GM23338 (cell line): ENCODE measurements around the gene GCAT. TPM values are rescaled to one million over a fixed set of nuclear protein-coding genes. Genes with fewer than 3 reads are reported as not detected.

ENCODE experiments used
- ATAC-seq: fragments of 200-7000 bp; cut with Tn5 transposase; 3 replicates; pipeline ENCODE4 v1.9.1; 2020
- DNase-seq: peaks from one replicate; pipeline ENCODE4 v3.0.0-alpha.2; 2015; ENCODE audit warnings: low spot score
- H2AFZ ChIP-seq: fragments of 200-600 bp; sonication (generic); 2 replicates; pipeline ENCODE4 v1.8.0; 2016; ENCODE audit warnings: antibody characterized with exemption, mild to moderate bottlenecking, moderate library complexity
- H3F3A ChIP-seq: fragments of 200-600 bp; sonication (generic); replicated peaks from 2 replicates; pipeline ENCODE4 v1.8.0; 2017; ENCODE audit warnings: antibody characterized with exemption, mixed run types, low read depth
- H3K27ac ChIP-seq: fragments of 200-600 bp; sonication (generic); 2 replicates; pipeline ENCODE4 v1.6.1; 2016; ENCODE audit warnings: low read depth
- H3K27me3 ChIP-seq: fragments of 200-600 bp; sonication (generic); 2 replicates; pipeline ENCODE4 v1.8.0; 2016; ENCODE audit warnings: mild to moderate bottlenecking, mixed run types, moderate library complexity; ENCODE audit not compliant: insufficient read depth
- H3K36me3 ChIP-seq: fragments of 200-600 bp; sonication (generic); 2 replicates; pipeline ENCODE4 v1.8.0; 2016; ENCODE audit warnings: mild to moderate bottlenecking; ENCODE audit not compliant: insufficient read depth
- H3K4me1 ChIP-seq: fragments of 200-600 bp; sonication (generic); 2 replicates; pipeline ENCODE4 v1.8.0; 2016; ENCODE audit warnings: mild to moderate bottlenecking, moderate library complexity; ENCODE audit not compliant: insufficient read depth
- H3K4me2 ChIP-seq: fragments of 200-600 bp; sonication (generic); 2 replicates; pipeline ENCODE4 v1.7.1; 2017; ENCODE audit warnings: mixed run types
- H3K4me3 ChIP-seq: fragments of 200-600 bp; sonication (generic); 2 replicates; pipeline ENCODE4 v1.6.1; 2016; ENCODE audit warnings: mixed run types
- H3K79me2 ChIP-seq: fragments of 200-600 bp; sonication (generic); replicated peaks from 2 replicates; pipeline ENCODE4 v1.8.0; 2017; ENCODE audit warnings: mild to moderate bottlenecking; ENCODE audit not compliant: insufficient read depth
- H3K9me2 ChIP-seq: fragments of 200-600 bp; sonication (generic); 2 replicates; pipeline ENCODE4 v1.8.0; 2017; ENCODE audit not compliant: insufficient read depth
- H4K20me1 ChIP-seq: fragments of 200-600 bp; sonication (generic); replicated peaks from 2 replicates; pipeline ENCODE4 v1.8.0; 2017; ENCODE audit warnings: mild to moderate bottlenecking; ENCODE audit not compliant: insufficient read depth
- H3K27ac Mint-ChIP-seq: 2 replicates; pipeline ENCODE4 v1.8.0; 2020; ENCODE audit warnings: inconsistent platforms, mild to moderate bottlenecking, moderate library complexity, mixed read lengths
- H3K27me3 Mint-ChIP-seq: 3 replicates; pipeline ENCODE4 v1.8.0; 2022; ENCODE audit warnings: low read depth, mild to moderate bottlenecking, moderate library complexity, mixed read lengths, inconsistent platforms; ENCODE audit not compliant: insufficient read depth, poor library complexity
- H3K36me3 Mint-ChIP-seq: 3 replicates; pipeline ENCODE4 v1.8.0; 2021; ENCODE audit warnings: low read depth, mild to moderate bottlenecking, inconsistent platforms, moderate library complexity, mixed read lengths
- H3K4me1 Mint-ChIP-seq: 3 replicates; pipeline ENCODE4 v1.8.0; 2020; ENCODE audit warnings: mild to moderate bottlenecking, inconsistent platforms, mixed read lengths
- H3K4me3 Mint-ChIP-seq: 3 replicates; pipeline ENCODE4 v1.8.0; 2021; ENCODE audit warnings: moderate library complexity, mild to moderate bottlenecking, inconsistent platforms, mixed read lengths
- H3K9me3 Mint-ChIP-seq: 3 replicates; pipeline ENCODE4 v1.8.0; 2020; ENCODE audit warnings: moderate library complexity, mild to moderate bottlenecking, inconsistent platforms, mixed read lengths
- POLR2AphosphoS5 ChIP-seq: IDR thresholded peaks from 2 replicates; pipeline ENCODE4 v1.6.1; 2016; ENCODE audit warnings: antibody characterized with exemption, low read depth
- STAT1 ChIP-seq: IDR thresholded peaks from one replicate; pipeline ENCODE4 v1.6.1; 2016; ENCODE audit warnings: antibody characterized with exemption; ENCODE audit not compliant: unreplicated experiment
- ZNF114 ChIP-seq: fragments of 250-450 bp; sonication (Bioruptor Pico); IDR thresholded peaks from 2 replicates; pipeline ENCODE4 v1.5.0; 2020; ENCODE audit warnings: mild to moderate bottlenecking, moderate library complexity
- polyA plus RNA-seq: library from polyadenylated mRNA; unstranded; fragments of >200 nt; fragmentation: Nextera tagmentation; extraction: Ambion mirVana; gene quantifications from 2 replicates; pipeline ENCODE4 v1.2.1, GENCODE V29; 2016
- total RNA-seq: library from RNA; depleted of rRNA; stranded (reverse); fragments of >200 nt; shearing (Covaris generic); gene quantifications from 2 replicates; pipeline ENCODE4 v1.2.3, GENCODE V29; 2014
- TF ChIP-seq, protein P1 (sequence below): IDR thresholded peaks from 2 replicates; pipeline ENCODE4 v1.6.1; 2016; ENCODE audit warnings: antibody characterized with exemption
- TF ChIP-seq, protein P2 (sequence below): fragments of 250-450 bp; sonication (Bioruptor Pico); IDR thresholded peaks from 2 replicates; pipeline ENCODE4 v1.5.0; 2020; ENCODE audit warnings: mild to moderate bottlenecking, moderate library complexity
- TF ChIP-seq, protein P3 (sequence below), 2 experiments: fragments of 200-600 bp in 1 of 2; sonication (generic) in 1 of 2; conservative IDR thresholded peaks; 2 replicates each; pipeline versions ENCODE4 v1.5.1 to v1.6.1; 2016 to 2017; ENCODE audit warnings: antibody characterized with exemption in 2 of 2, low read depth in 2 of 2, mild to moderate bottlenecking in 2 of 2, moderate library complexity in 1 of 2

GCAT gene
- total and polyA plus RNA-seq, 2 experiments from 2014 or later: 36.8 to 61.3 TPM

DNA sequence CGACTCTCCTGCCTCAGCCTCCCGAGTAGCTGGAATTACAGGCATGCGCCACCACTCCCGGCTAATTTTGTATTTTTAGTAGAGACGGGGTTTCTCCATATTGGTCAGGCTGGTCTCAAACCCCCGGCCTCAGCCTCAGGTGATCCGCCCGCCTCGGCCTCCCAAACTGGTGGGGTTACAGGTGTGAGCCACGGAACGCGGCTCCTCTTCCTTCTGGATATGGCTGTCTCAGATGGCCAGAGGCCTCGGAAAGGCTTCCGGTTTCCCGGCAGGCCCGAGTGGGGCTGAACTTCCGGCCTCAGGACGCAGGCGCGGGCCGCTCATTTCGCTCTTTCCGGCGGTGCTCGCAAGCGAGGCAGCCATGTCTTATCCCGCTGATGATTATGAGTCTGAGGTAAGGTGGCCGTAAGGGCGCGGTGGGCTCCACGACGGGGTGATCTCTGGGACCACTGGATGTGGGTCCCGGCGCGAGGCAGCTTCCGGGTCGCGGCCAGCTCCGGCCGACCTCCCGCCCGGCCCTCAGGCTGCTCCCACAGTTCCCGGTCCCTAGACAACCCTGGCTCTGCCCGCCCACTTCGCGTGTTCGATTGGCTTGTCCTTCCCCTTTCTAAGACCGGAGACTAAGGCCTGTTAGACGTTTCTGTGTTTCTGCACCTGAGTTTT lies 41.5 kb downstream of the GCAT start, which contains the start of gene EIF3L:
Gene EIF3L, plus strand, starts transcription at position 331 of the 663 bp plus-strand sequence. Its CDS starts 31 bp downstream, at position 362.
- H3K9me3 Mint-ChIP-seq: peaks cover 15% of the 10 kb centered on the region

DNA sequence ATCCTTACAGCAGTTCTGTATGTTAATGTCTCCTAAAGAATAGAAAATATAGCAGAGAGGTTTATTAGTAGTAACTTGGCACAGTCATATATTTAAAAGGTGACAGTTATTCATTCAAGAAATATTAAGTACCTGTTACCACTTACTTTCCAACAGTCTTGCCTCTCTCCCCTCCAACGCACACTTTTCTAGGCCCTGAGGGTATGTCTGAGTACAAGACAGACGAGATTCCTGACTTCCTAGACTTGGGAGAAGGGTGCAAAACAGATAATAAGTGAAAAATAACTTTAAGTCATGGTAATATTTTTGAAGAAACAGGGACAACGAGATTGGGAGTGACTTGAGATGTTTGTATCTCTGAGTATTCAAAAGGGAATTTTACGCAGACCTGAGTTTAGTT lies 43.1 kb downstream of the GCAT start:
- no peak overlapping the region for H3K27ac ChIP-seq
- no peaks in the 10 kb centered on the region for H3K9me2 ChIP-seq
- H3K4me3 Mint-ChIP-seq: peak overlapping the region; percentile 97
- H3K27me3 Mint-ChIP-seq: peaks cover 6% of the 10 kb centered on the region
- no peak for TF ChIP-seq STAT1
- H3F3A ChIP-seq: peaks cover 45% of the 10 kb centered on the region
- no peak for DNase-seq
- peaks cover 51% of the 10 kb centered on the region for H4K20me1 ChIP-seq
- H3K9me3 Mint-ChIP-seq: peaks cover 7% of the 10 kb centered on the region
- no peak overlapping the region for H3K27ac Mint-ChIP-seq
- peaks cover 11% of the 10 kb centered on the region for H3K4me1 Mint-ChIP-seq
- H3K4me2 ChIP-seq: peak overlapping the region; percentile 95; the same call in 1 of the 2 replicates
- peak overlapping the region; percentile 98; the same call in 1 of the 2 replicates for H3K4me3 ChIP-seq
- H3K27me3 ChIP-seq: no peaks in the 10 kb centered on the region
- peaks cover 83% of the 10 kb centered on the region for H3K79me2 ChIP-seq
- H3K36me3 Mint-ChIP-seq: peaks cover 71% of the 10 kb centered on the region
- peaks cover 53% of the 10 kb centered on the region for H3K36me3 ChIP-seq
- peaks cover 8% of the 10 kb centered on the region for H3K4me1 ChIP-seq
- no peak for ATAC-seq
- H2AFZ ChIP-seq: no peak overlapping the region

More for the DNA sequence above, 41.5 kb downstream of the GCAT start, which contains the start of gene EIF3L:
- peak within 1 kb of the TSS; percentile 97 for H3K4me3 Mint-ChIP-seq
- peaks cover 11% of the 10 kb centered on the region for H3K4me1 Mint-ChIP-seq
- peak within 1 kb of the TSS; percentile 99 for H3K27ac Mint-ChIP-seq
- TF ChIP-seq, protein P1, sequence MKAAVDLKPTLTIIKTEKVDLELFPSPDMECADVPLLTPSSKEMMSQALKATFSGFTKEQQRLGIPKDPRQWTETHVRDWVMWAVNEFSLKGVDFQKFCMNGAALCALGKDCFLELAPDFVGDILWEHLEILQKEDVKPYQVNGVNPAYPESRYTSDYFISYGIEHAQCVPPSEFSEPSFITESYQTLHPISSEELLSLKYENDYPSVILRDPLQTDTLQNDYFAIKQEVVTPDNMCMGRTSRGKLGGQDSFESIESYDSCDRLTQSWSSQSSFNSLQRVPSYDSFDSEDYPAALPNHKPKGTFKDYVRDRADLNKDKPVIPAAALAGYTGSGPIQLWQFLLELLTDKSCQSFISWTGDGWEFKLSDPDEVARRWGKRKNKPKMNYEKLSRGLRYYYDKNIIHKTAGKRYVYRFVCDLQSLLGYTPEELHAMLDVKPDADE: peak; percentile 76
- TF ChIP-seq POLR2AphosphoS5: peak; percentile 94
- TF ChIP-seq ZNF114 (CRISPR knock-in tag): no peak
- Histone ChIP-seq H3K79me2 (peaks cover 67% of the 10 kb centered on the region), H3K9me2 (no peaks in the 10 kb centered on the region), H3K4me2 (peak within 1 kb of the TSS; percentile 95), H3K36me3 (peaks cover 38% of the 10 kb centered on the region), H3K27ac (peak within 1 kb of the TSS; percentile 99), H3K4me3 (peak within 1 kb of the TSS; percentile 98), H3F3A (peaks cover 45% of the 10 kb centered on the region), H4K20me1 (peaks cover 37% of the 10 kb centered on the region), H3K4me1 (peaks cover 8% of the 10 kb centered on the region), H2AFZ (peak within 1 kb of the TSS; percentile 69; the same call in 1 of the 2 replicates), H3K27me3 (no peaks in the 10 kb centered on the region)
- H3K27me3 Mint-ChIP-seq: peaks cover 7% of the 10 kb centered on the region
- H3K36me3 Mint-ChIP-seq: peaks cover 55% of the 10 kb centered on the region
- DNase-seq: peak; percentile 95
- peak; percentile 88 for ATAC-seq

DNA sequence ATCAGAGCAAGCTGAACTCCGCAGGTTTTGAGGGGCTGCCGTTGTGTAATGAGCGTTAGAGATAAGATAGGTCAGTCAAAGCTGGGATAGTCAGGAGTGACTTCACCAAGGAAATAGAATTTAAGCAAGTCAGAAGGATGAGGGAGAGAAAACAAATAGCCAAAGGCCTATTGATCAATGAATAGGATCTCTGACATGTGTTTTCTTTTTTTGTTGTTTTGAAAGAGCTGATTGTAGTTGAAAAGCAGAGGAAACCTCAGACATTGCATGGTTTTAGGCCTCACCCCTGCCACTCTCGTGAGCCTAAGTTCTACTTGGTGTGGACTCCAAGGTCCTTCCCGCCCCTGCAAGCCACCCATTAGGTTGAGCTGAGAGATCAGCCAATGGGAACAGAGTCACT lies 44.7 kb downstream of the GCAT start:
- TF ChIP-seq, protein P2, sequence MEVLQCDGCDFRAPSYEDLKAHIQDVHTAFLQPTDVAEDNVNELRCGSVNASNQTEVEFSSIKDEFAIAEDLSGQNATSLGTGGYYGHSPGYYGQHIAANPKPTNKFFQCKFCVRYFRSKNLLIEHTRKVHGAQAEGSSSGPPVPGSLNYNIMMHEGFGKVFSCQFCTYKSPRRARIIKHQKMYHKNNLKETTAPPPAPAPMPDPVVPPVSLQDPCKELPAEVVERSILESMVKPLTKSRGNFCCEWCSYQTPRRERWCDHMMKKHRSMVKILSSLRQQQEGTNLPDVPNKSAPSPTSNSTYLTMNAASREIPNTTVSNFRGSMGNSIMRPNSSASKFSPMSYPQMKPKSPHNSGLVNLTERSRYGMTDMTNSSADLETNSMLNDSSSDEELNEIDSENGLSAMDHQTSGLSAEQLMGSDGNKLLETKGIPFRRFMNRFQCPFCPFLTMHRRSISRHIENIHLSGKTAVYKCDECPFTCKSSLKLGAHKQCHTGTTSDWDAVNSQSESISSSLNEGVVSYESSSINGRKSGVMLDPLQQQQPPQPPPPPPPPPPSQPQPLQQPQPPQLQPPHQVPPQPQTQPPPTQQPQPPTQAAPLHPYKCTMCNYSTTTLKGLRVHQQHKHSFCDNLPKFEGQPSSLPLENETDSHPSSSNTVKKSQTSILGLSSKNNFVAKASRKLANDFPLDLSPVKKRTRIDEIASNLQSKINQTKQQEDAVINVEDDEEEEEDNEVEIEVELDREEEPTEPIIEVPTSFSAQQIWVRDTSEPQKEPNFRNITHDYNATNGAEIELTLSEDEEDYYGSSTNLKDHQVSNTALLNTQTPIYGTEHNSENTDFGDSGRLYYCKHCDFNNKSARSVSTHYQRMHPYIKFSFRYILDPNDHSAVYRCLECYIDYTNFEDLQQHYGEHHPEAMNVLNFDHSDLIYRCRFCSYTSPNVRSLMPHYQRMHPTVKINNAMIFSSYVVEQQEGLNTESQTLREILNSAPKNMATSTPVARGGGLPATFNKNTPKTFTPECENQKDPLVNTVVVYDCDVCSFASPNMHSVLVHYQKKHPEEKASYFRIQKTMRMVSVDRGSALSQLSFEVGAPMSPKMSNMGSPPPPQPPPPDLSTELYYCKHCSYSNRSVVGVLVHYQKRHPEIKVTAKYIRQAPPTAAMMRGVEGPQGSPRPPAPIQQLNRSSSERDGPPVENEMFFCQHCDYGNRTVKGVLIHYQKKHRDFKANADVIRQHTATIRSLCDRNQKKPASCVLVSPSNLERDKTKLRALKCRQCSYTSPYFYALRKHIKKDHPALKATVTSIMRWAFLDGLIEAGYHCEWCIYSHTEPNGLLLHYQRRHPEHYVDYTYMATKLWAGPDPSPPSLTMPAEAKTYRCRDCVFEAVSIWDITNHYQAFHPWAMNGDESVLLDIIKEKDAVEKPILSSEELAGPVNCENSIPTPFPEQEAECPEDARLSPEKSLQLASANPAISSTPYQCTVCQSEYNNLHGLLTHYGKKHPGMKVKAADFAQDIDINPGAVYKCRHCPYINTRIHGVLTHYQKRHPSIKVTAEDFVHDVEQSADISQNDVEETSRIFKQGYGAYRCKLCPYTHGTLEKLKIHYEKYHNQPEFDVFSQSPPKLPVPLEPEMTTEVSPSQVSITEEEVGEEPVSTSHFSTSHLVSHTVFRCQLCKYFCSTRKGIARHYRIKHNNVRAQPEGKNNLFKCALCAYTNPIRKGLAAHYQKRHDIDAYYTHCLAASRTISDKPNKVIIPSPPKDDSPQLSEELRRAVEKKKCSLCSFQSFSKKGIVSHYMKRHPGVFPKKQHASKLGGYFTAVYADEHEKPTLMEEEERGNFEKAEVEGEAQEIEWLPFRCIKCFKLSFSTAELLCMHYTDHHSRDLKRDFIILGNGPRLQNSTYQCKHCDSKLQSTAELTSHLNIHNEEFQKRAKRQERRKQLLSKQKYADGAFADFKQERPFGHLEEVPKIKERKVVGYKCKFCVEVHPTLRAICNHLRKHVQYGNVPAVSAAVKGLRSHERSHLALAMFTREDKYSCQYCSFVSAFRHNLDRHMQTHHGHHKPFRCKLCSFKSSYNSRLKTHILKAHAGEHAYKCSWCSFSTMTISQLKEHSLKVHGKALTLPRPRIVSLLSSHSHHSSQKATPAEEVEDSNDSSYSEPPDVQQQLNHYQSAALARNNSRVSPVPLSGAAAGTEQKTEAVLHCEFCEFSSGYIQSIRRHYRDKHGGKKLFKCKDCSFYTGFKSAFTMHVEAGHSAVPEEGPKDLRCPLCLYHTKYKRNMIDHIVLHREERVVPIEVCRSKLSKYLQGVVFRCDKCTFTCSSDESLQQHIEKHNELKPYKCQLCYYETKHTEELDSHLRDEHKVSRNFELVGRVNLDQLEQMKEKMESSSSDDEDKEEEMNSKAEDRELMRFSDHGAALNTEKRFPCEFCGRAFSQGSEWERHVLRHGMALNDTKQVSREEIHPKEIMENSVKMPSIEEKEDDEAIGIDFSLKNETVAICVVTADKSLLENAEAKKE (CRISPR knock-in tag): no peak
- TF ChIP-seq, protein P3, sequence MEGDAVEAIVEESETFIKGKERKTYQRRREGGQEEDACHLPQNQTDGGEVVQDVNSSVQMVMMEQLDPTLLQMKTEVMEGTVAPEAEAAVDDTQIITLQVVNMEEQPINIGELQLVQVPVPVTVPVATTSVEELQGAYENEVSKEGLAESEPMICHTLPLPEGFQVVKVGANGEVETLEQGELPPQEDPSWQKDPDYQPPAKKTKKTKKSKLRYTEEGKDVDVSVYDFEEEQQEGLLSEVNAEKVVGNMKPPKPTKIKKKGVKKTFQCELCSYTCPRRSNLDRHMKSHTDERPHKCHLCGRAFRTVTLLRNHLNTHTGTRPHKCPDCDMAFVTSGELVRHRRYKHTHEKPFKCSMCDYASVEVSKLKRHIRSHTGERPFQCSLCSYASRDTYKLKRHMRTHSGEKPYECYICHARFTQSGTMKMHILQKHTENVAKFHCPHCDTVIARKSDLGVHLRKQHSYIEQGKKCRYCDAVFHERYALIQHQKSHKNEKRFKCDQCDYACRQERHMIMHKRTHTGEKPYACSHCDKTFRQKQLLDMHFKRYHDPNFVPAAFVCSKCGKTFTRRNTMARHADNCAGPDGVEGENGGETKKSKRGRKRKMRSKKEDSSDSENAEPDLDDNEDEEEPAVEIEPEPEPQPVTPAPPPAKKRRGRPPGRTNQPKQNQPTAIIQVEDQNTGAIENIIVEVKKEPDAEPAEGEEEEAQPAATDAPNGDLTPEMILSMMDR (conservative IDR thresholded peaks at IDR 0.05; ENCODE audit: low read depth in 2 of 2): no peak
- no peak for TF ChIP-seq STAT1
- Histone ChIP-seq H3K9me2 (no peaks in the 10 kb centered on the region), H3K4me2 (no peak overlapping the region), H3K36me3 (peaks cover 69% of the 10 kb centered on the region), H3K4me3 (no peak overlapping the region), H2AFZ (no peak overlapping the region), H3F3A (peaks cover 49% of the 10 kb centered on the region), H3K4me1 (peaks cover 8% of the 10 kb centered on the region), H3K27ac (0 out of 2 replicates have a peak overlapping the region, but pooled peaks have one; percentile 14), H3K79me2 (peaks cover 85% of the 10 kb centered on the region), H3K27me3 (no peaks in the 10 kb centered on the region), H4K20me1 (peaks cover 55% of the 10 kb centered on the region)
- H3K27me3 Mint-ChIP-seq: peaks cover 6% of the 10 kb centered on the region
- H3K9me3 Mint-ChIP-seq: peaks cover 4% of the 10 kb centered on the region
- no peak for DNase-seq
- H3K4me3 Mint-ChIP-seq: no peak overlapping the region
- H3K4me1 Mint-ChIP-seq: peaks cover 11% of the 10 kb centered on the region
- H3K27ac Mint-ChIP-seq: no peak overlapping the region
- no peak for ATAC-seq
- peaks cover 80% of the 10 kb centered on the region for H3K36me3 Mint-ChIP-seq
